GM12873 (cell line): ENCODE results near the gene SNX21.

Experiments used
- TF ChIP-seq, protein P1 (sequence below): IDR thresholded peaks from 2 replicates; pipeline ENCODE4 v1.5.1; 2012; ENCODE audit warnings: low read depth, mild to moderate bottlenecking, moderate library complexity, low read length, control low read depth; ENCODE audit not compliant: insufficient read depth; ENCODE audit errors: missing control alignments

SNX21 gene

DNA sequence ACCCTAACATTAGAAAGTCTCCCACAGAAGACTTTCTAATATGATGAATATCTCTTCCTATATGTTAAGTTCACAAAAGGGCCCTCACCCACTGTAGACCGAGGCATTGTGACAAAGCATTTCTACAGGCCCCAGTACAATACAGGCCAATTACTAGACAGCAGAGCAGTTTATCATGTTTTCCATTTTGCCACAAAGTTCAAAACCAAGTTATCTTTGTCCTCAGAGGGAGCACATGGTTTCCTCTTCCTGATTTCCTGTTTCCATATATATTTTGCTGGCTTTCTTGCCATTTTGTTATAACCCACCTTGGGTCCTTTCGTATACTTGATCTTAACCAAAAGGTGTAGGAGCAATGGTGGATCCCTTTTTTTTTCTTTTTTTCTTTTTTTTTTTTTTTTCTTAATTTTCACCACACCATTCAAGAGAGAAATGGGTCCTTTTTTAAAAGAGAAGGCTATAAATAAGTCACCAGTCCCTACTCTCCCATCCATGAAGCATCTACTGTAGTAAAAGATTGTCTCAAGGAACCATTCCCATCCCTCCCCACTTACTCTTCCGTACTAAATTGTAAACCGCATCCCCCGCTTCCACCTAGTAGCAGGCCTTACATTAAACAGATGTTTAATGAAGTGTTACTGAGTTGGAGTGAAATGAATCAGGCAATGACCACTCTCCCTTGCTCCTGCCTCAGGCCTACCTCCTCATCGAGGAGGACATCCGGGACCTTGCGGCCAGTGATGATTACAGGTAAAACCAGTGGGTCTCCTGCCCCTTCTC lies 23.2 kb upstream of the SNX21 start:
- TF ChIP-seq, protein P1, sequence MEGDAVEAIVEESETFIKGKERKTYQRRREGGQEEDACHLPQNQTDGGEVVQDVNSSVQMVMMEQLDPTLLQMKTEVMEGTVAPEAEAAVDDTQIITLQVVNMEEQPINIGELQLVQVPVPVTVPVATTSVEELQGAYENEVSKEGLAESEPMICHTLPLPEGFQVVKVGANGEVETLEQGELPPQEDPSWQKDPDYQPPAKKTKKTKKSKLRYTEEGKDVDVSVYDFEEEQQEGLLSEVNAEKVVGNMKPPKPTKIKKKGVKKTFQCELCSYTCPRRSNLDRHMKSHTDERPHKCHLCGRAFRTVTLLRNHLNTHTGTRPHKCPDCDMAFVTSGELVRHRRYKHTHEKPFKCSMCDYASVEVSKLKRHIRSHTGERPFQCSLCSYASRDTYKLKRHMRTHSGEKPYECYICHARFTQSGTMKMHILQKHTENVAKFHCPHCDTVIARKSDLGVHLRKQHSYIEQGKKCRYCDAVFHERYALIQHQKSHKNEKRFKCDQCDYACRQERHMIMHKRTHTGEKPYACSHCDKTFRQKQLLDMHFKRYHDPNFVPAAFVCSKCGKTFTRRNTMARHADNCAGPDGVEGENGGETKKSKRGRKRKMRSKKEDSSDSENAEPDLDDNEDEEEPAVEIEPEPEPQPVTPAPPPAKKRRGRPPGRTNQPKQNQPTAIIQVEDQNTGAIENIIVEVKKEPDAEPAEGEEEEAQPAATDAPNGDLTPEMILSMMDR, result no peak

DNA sequence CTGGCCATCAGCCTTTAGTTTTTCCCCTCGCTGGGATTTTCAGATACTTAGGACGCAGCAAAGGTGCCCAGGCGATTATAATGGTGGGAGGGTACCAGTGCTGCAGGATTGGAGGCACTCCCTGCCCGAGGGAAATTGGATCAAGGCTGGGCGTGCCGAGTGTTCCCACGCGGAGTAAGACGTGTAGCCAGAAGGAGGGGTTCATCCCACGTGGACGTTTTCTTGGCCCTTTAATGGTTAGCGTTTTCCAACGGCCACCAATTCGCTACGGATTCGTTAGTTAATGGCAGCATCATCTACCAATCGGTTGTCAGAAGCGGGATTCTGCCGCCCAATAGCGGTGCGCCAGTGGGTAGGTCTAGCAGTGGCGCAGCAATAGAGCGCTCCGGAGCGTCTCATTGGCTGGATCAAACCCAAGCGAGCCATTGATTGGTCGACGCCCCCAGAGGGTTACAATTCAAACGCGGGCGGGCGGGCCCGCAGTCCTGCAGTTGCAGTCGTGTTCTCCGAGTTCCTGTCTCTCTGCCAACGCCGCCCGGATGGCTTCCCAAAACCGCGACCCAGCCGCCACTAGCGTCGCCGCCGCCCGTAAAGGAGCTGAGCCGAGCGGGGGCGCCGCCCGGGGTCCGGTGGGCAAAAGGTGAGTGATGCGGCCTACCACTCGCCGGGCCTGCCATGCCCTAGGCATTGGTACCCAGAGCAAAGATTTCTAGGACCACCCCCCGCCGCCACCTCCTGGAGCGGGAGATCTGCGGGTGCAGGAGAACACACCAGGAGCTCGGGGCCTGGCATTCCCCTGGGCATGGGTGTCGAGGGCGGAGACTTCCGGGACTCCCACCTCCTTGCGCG lies 21.2 kb upstream of the SNX21 start, which contains the start of gene UBE2C:
Gene UBE2C (plus strand): TSS at position 488 of the 849 bp plus-strand sequence. CDS start 52 bp downstream, at position 540.
- TF ChIP-seq, protein P1, result no peak

DNA sequence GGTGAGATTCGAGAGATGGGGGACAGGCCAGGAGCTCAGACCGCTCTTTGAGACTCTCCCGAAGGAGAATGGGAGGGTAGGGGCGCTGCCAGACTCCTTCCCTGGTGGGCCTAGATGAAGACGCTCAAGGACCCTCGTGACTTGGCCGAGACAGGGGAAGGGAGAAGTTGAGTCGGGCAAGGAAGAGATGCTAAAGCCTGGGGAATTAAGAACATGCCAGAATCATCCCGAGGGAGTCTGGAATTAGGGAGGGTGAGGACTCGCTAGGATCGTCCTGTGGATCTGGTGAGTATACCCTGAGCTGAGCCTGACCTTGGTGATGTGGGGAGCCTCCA lies 20.6 kb upstream of the SNX21 start:
- TF ChIP-seq, protein P1, result no peak

DNA sequence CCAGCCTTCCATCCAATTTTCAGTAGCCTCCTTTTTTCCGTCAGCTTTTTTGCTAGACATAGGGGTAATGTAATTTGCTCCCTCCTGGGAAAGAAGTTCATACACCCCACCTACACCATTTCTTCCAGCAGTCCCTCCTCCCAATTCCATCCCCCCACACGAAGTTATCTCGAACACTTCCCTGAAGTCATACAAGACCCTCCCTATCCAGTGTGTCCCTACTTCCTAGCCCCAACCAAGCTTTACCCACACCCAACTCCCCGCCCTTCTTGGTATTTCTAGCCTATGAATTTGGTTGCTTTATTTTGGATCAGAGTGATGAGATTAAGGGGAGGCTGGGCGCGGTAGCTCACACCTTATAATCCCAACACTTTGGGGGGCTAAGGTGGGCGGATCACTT lies 20.1 kb upstream of the SNX21 start:
- TF ChIP-seq, protein P1, result no peak

DNA sequence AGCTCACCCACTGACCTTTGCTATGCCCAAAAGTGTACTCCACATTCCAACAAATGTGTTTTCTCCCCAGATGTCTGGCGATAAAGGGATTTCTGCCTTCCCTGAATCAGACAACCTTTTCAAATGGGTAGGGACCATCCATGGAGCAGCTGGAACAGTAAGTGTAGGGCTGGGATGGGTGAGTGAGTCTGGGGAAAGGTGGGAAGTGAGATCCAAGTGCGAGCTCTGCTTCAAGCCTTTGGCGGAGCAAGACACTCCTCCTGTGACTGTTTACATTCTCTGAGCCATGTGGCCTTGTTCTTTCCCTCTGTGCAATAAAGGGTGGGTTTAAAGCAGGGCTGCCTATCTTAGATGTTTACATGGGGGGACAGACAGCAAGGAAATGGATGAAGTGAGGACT lies 19.3 kb upstream of the SNX21 start:
- TF ChIP-seq, protein P1, result no peak

DNA sequence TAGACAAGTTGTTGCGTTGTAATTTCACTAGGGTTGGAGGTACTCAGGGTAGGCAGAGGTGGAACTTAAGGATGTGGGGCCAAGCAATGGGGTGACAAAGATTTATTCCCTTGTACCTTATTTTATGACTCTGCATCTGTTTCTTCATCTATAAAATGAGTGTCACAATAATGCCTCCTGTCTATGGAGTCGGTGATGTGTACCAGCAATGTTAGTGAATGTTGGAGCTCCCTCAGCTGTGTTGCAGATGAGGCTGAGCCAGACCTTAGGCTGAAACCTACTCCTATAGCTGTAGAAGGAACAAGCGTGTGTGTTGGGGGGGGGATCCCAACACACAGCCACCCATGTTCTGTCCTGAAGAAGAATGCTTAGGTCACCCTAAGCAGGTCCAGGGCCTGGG lies 16.6 kb upstream of the SNX21 start:
- TF ChIP-seq, protein P1, result no peak
